Measurements from ENCODE around the gene IGDCC3.

IGDCC3 gene

DNA sequence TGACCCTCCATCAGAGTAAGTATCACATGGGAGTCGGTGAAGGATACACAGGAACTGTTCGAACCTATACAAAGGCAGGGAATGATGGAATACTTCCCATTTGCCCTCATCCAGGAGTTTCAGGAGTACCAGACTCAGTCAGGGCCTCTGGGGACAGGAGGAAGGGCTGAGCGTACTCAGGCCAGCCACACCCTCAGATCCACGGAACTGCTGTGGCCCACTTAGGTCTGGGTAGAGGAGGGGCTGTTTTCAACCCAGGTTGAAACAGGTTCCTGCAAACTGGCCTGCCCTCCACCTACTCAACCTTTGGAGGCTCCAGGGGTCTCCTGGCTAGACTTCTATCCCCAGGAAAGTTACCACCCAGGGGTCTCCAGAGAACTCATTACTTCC is 6.7 kb upstream of the IGDCC3 start:
- Histone ChIP-seq H4K8ac (ENCODE audit: low read length) (peak overlapping the region; percentile 82), H3K14ac (ENCODE audit: low read length in 2 of 2) (no peak overlapping the region), H4K91ac (ENCODE audit: low read length) (peak overlapping the region; percentile 74), H3K4me2 (ENCODE audit: low read length, poor library complexity, severe bottlenecking) (no peak overlapping the region), H3K4me3 (ENCODE audit: insufficient read depth in 1 of 2, low read depth in 1 of 2, low read length in 2 of 2) (no peak overlapping the region), H3K27me3 (ENCODE audit: control insufficient read depth in 1 of 2, insufficient read depth in 1 of 2, low read length in 2 of 2) (peaks cover 6 to 48% of the 10 kb centered on the region in 2 experiments), H3K79me1 (replicated peaks; ENCODE audit: low read length, poor library complexity, severe bottlenecking) (peaks cover 2% of the 10 kb centered on the region), H3K9me3 (ENCODE audit: control insufficient read depth, low read length) (no peaks in the 10 kb centered on the region), H2BK120ac (ENCODE audit: low read depth, low read length) (peak overlapping the region; percentile 69), H3K23ac (ENCODE audit: low read length in 2 of 2) (no peak overlapping the region), H2AK5ac (ENCODE audit: low read length, severe bottlenecking) (no peak overlapping the region), H3K9ac (ENCODE audit: low read length) (no peak overlapping the region), H2BK12ac (ENCODE audit: low read length in 2 of 2) (peak overlapping the region; percentile 29 to 69), H3K36me3 (ENCODE audit: control insufficient read depth in 1 of 2, insufficient read depth in 2 of 2, low read depth in 1 of 2, low read length in 2 of 2) (peaks cover 5 to 76% of the 10 kb centered on the region in 2 experiments), H3K18ac (ENCODE audit: low read depth in 1 of 2, low read length in 2 of 2) (peak overlapping the region; percentile 1 to 70), H3K27ac (ENCODE audit: low read length, poor library complexity, severe bottlenecking) (no peak overlapping the region), H2BK15ac (ENCODE audit: low read depth, poor library complexity, severe bottlenecking) (peak overlapping the region; percentile 92), H3K4ac (ENCODE audit: low read depth in 1 of 2, low read length in 2 of 2) (peak overlapping the region; percentile 11 to 36), H2AFZ (ENCODE audit: low read depth, low read length) (peak overlapping the region; percentile 57), H2BK5ac (ENCODE audit: low read depth, low read length, poor library complexity, severe bottlenecking) (no peak overlapping the region), H3K4me1 (ENCODE audit: control insufficient read depth, insufficient read depth, low read depth, low read length) (peaks cover 11% of the 10 kb centered on the region)
- DNase-seq = no peak
- WGBS = 66% methylated on average over 3 of the region's 4 CpGs

DNA sequence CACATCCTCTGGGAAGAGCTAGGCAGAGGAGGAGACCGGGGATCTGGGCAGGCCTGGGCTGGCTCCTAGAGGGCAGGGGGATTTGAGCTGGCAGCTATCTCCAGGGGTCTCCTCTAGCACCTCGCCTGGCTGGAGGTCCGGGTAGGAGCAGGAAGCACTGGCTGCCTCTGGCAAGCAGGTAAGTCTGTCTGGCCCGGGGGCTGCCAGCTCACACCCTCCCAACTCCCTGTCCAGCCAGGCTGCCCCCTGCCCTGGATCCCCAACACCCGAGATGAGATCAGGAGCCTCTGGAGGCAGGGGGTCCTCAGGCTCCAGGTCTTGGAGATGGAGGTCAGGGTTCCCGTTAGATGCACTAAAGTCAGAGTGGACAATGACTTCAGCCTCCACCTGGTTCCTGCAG is 6.2 kb upstream of the IGDCC3 start:
- H2AFZ ChIP-seq (ENCODE audit: low read depth, low read length) = no peak overlapping the region
- 89% methylated on average over 6 of the region's 6 CpGs for WGBS
- H3K4ac ChIP-seq (ENCODE audit: low read depth in 1 of 2, low read length in 2 of 2) = peak overlapping the region in 1 of 2 experiments; percentile 26
- H3K18ac ChIP-seq (ENCODE audit: low read depth in 1 of 2, low read length in 2 of 2) = peak overlapping the region in 1 of 2 experiments; percentile 70
- H4K8ac ChIP-seq (ENCODE audit: low read length) = no peak overlapping the region
- peaks cover under 1% of the 10 kb centered on the region for H3K79me1 ChIP-seq (replicated peaks; ENCODE audit: low read length, poor library complexity, severe bottlenecking)
- DNase-seq = no peak
- no peak overlapping the region for H3K27ac ChIP-seq (ENCODE audit: low read length, poor library complexity, severe bottlenecking)
- no peak overlapping the region for H2BK5ac ChIP-seq (ENCODE audit: low read depth, low read length, poor library complexity, severe bottlenecking)
- H3K36me3 ChIP-seq (ENCODE audit: control insufficient read depth in 1 of 2, insufficient read depth in 2 of 2, low read depth in 1 of 2, low read length in 2 of 2) = peaks cover 5 to 71% of the 10 kb centered on the region in 2 experiments
- no peak overlapping the region for H2BK15ac ChIP-seq (ENCODE audit: low read depth, poor library complexity, severe bottlenecking)
- peaks cover 7 to 53% of the 10 kb centered on the region in 2 experiments for H3K27me3 ChIP-seq (ENCODE audit: control insufficient read depth in 1 of 2, insufficient read depth in 1 of 2, low read length in 2 of 2)
- H3K9me3 ChIP-seq (ENCODE audit: control insufficient read depth, low read length) = no peaks in the 10 kb centered on the region
- no peak overlapping the region for H3K4me3 ChIP-seq (ENCODE audit: insufficient read depth in 1 of 2, low read depth in 1 of 2, low read length in 2 of 2)
- no peak overlapping the region for H3K23ac ChIP-seq (ENCODE audit: low read length in 2 of 2)
- H4K91ac ChIP-seq (ENCODE audit: low read length) = peak overlapping the region; percentile 0
- H2BK120ac ChIP-seq (ENCODE audit: low read depth, low read length) = no peak overlapping the region
- no peak overlapping the region for H3K4me2 ChIP-seq (ENCODE audit: low read length, poor library complexity, severe bottlenecking)
- no peak overlapping the region for H3K9ac ChIP-seq (ENCODE audit: low read length)
- H3K14ac ChIP-seq (ENCODE audit: low read length in 2 of 2) = no peak overlapping the region
- H2AK5ac ChIP-seq (ENCODE audit: low read length, severe bottlenecking) = no peak overlapping the region
- peaks cover 11% of the 10 kb centered on the region for H3K4me1 ChIP-seq (ENCODE audit: control insufficient read depth, insufficient read depth, low read depth, low read length)
- no peak overlapping the region for H2BK12ac ChIP-seq (ENCODE audit: low read length in 2 of 2)

DNA sequence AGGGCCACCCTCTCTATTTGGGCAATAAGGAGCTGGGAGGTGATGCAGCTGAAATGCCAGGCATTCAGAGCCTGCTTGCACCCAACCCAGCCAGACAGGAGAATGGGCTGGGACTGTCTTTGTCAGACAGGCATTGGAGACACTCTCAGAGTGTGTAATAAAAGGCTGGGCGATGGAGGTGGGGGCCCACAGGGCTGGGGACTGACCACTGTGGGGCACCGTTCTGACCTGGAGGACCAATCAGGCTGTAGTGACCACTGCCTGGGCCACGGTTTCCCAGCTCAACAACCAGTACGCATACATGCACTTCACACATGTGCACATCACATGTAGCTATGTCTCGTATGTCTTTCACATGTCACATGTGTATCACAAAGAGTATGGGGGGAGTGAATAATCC is 5.7 kb upstream of the IGDCC3 start:
- no peak overlapping the region for H3K9ac ChIP-seq (ENCODE audit: low read length)
- H3K14ac ChIP-seq (ENCODE audit: low read length in 2 of 2) = no peak overlapping the region
- no peak overlapping the region for H3K18ac ChIP-seq (ENCODE audit: low read depth in 1 of 2, low read length in 2 of 2)
- no peak overlapping the region for H4K8ac ChIP-seq (ENCODE audit: low read length)
- H3K36me3 ChIP-seq (ENCODE audit: control insufficient read depth in 1 of 2, insufficient read depth in 2 of 2, low read depth in 1 of 2, low read length in 2 of 2) = peaks cover 5 to 66% of the 10 kb centered on the region in 2 experiments
- no peak overlapping the region for H2BK12ac ChIP-seq (ENCODE audit: low read length in 2 of 2)
- no peak overlapping the region for H2AK5ac ChIP-seq (ENCODE audit: low read length, severe bottlenecking)
- WGBS = 100% methylated on average over 2 of the region's 5 CpGs
- H2AFZ ChIP-seq (ENCODE audit: low read depth, low read length) = no peak overlapping the region
- H3K79me1 ChIP-seq (replicated peaks; ENCODE audit: low read length, poor library complexity, severe bottlenecking) = no peaks in the 10 kb centered on the region
- H3K27me3 ChIP-seq (ENCODE audit: control insufficient read depth in 1 of 2, insufficient read depth in 1 of 2, low read length in 2 of 2) = peaks cover 7 to 58% of the 10 kb centered on the region in 2 experiments
- H3K9me3 ChIP-seq (ENCODE audit: control insufficient read depth, low read length) = no peaks in the 10 kb centered on the region
- H4K91ac ChIP-seq (ENCODE audit: low read length) = peak overlapping the region; percentile 14
- no peak overlapping the region for H3K4me3 ChIP-seq (ENCODE audit: insufficient read depth in 1 of 2, low read depth in 1 of 2, low read length in 2 of 2)
- H2BK120ac ChIP-seq (ENCODE audit: low read depth, low read length) = no peak overlapping the region
- H3K4me2 ChIP-seq (ENCODE audit: low read length, poor library complexity, severe bottlenecking) = no peak overlapping the region
- H3K27ac ChIP-seq (ENCODE audit: low read length, poor library complexity, severe bottlenecking) = no peak overlapping the region
- DNase-seq = no peak
- H3K4me1 ChIP-seq (ENCODE audit: control insufficient read depth, insufficient read depth, low read depth, low read length) = peaks cover 11% of the 10 kb centered on the region
- no peak overlapping the region for H2BK5ac ChIP-seq (ENCODE audit: low read depth, low read length, poor library complexity, severe bottlenecking)
- H2BK15ac ChIP-seq (ENCODE audit: low read depth, poor library complexity, severe bottlenecking) = peak overlapping the region; percentile 19
- H3K23ac ChIP-seq (ENCODE audit: low read length in 2 of 2) = no peak overlapping the region
- no peak overlapping the region for H3K4ac ChIP-seq (ENCODE audit: low read depth in 1 of 2, low read length in 2 of 2)

DNA sequence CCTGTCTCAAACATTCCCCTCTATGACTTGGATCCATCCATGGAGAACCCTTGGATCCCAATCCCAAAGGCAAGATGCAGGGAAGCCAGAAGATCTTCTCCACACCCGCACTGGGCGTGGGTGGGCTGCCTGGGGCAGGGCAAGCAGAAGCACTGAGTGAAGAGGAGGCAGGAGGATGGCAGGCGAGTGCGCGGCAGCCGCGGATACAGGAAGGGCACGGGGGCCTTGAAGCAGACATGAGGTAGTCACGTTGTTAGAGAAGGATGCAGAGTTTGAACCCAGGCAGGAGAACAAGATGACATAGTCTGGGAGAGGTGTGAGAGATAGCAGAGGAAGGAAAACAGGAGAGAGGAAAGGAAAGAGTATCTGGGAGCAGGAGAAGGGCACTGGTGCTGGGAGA is 5.1 kb upstream of the IGDCC3 start:
- DNase-seq = no peak
- no peak overlapping the region for H3K9ac ChIP-seq (ENCODE audit: low read length)

More for the DNA sequence above, 5.1 kb upstream of the IGDCC3 start:
- Histone ChIP-seq H3K79me1 (replicated peaks; ENCODE audit: low read length, poor library complexity, severe bottlenecking) (no peaks in the 10 kb centered on the region), H3K9me3 (ENCODE audit: control insufficient read depth, low read length) (no peaks in the 10 kb centered on the region), H3K4me1 (ENCODE audit: control insufficient read depth, insufficient read depth, low read depth, low read length) (peaks cover 12% of the 10 kb centered on the region), H2BK120ac (ENCODE audit: low read depth, low read length) (no peak overlapping the region), H4K8ac (ENCODE audit: low read length) (no peak overlapping the region), H3K27ac (ENCODE audit: low read length, poor library complexity, severe bottlenecking) (no peak overlapping the region), H3K27me3 (ENCODE audit: control insufficient read depth in 1 of 2, insufficient read depth in 1 of 2, low read length in 2 of 2) (peaks cover 7 to 63% of the 10 kb centered on the region in 2 experiments), H2AK5ac (ENCODE audit: low read length, severe bottlenecking) (no peak overlapping the region), H4K91ac (ENCODE audit: low read length) (peak overlapping the region; percentile 5), H2BK15ac (ENCODE audit: low read depth, poor library complexity, severe bottlenecking) (peak overlapping the region; percentile 86), H2AFZ (ENCODE audit: low read depth, low read length) (no peak overlapping the region), H3K18ac (ENCODE audit: low read depth in 1 of 2, low read length in 2 of 2) (no peak overlapping the region), H2BK12ac (ENCODE audit: low read length in 2 of 2) (peak overlapping the region in 1 of 2 experiments; percentile 38), H3K4ac (ENCODE audit: low read depth in 1 of 2, low read length in 2 of 2) (no peak overlapping the region), H2BK5ac (ENCODE audit: low read depth, low read length, poor library complexity, severe bottlenecking) (no peak overlapping the region), H3K36me3 (ENCODE audit: control insufficient read depth in 1 of 2, insufficient read depth in 2 of 2, low read depth in 1 of 2, low read length in 2 of 2) (peaks cover 5 to 62% of the 10 kb centered on the region in 2 experiments), H3K4me3 (ENCODE audit: insufficient read depth in 1 of 2, low read depth in 1 of 2, low read length in 2 of 2) (no peak overlapping the region), H3K14ac (ENCODE audit: low read length in 2 of 2) (no peak overlapping the region), H3K4me2 (ENCODE audit: low read length, poor library complexity, severe bottlenecking) (no peak overlapping the region), H3K23ac (ENCODE audit: low read length in 2 of 2) (no peak overlapping the region)
- 88% methylated on average over 9 of the region's 9 CpGs for WGBS

Measured in mesenchymal stem cell (in vitro differentiated cells and primary cell).